Temporal lobe (tissue), 2 donors: ENCODE measurements around the gene PDCL3. TPM values are rescaled to one million over a fixed set of nuclear protein-coding genes. Genes with fewer than 3 reads are reported as not detected.

ENCODE experiments used
- small RNA-seq: library from RNA; depleted of rRNA; stranded (forward); fragments of <200 nt; gene quantifications from one replicate; pipeline ENCODE3, GENCODE V24; 2014; ENCODE audit warnings: low replicate concordance
- total RNA-seq: library from RNA; depleted of rRNA; stranded (reverse); fragments of >200 nt; gene quantifications from one replicate; pipeline ENCODE4 v1.2.3, GENCODE V29; 2014

PDCL3 gene
- total RNA-seq, 1 donor from 2014 or later = 5.9 TPM

Small RNAs within 50 kb of the gene (small RNA-seq; reads per million reads assigned to genes)
- gene HMGN2P22 = not detected

Other genes with a start within 250 kb of the PDCL3 start
- 70.8 TPM for gene LONRF2, start 240.5 kb upstream of the PDCL3 start, total RNA-seq
- gene CHST10, start 145.3 kb upstream of the PDCL3 start, total RNA-seq = 75.5 TPM
- not detected for gene NMS, start 92.5 kb upstream of the PDCL3 start, total RNA-seq